T-cell (primary cell): ENCODE measurements around the gene RIPOR2. TPM values are rescaled to one million over a fixed set of nuclear protein-coding genes. Genes with fewer than 3 reads are reported as not detected.
"Not testable (repeated sequence)": the region's sequence is repeated elsewhere in the genome, so short reads cannot be mapped to it uniquely, and the experiment has no call there.

Experiments used
- ATAC-seq, 4 experiments: fragments of 200-7000 bp in 3 of 4; fragments of 150-1000 bp in 1 of 4; cut with Tn5 transposase; replicated peaks in 1 of 4; 1 replicate in 3 of 4; 2 replicates in 1 of 4; pipeline ENCODE4 v1.10.0; 2021; ENCODE audit warnings: moderate library complexity in 3 of 4, mild to moderate bottlenecking in 2 of 4, moderate number of reproducible peaks in 1 of 4
- CTCF ChIA-PET, 2 donors: fragments of 300-600 bp; sonication (Branson Sonifier 250); formaldehyde crosslinking; loops; one replicate each; lab custom pipeline; 2022; ENCODE audit warnings: antibody characterized with exemption in 2 of 2; lab: Charles Lee
- POLR2A ChIA-PET, 2 donors: fragments of 300-600 bp; sonication (Branson Sonifier 250); formaldehyde crosslinking; loops; one replicate each; lab custom pipeline; 2022; ENCODE audit warnings: antibody characterized with exemption in 2 of 2; lab: Charles Lee
- DNase-seq, 35 experiments: peaks; one replicate each; pipeline versions ENCODE4 v3.0.0 to v3.0.0-alpha.2; 2013 to 2023
- H3K27ac ChIP-seq: one replicate; pipeline ENCODE4 v1.5.1; 2013; ENCODE audit warnings: low read length
- H3K27me3 ChIP-seq, 2 experiments: replicated peaks in 1 of 2; 1 replicate in 1 of 2; 2 replicates in 1 of 2; pipeline versions ENCODE4 v1.6.1 to v1.7.0; 2013; ENCODE audit warnings: low read length in 1 of 2, mixed read lengths in 1 of 2; ENCODE audit not compliant: control insufficient read depth in 2 of 2, insufficient read depth in 2 of 2; ENCODE audit errors: extremely low read depth in 1 of 2
- H3K36me3 ChIP-seq, 2 donors: 1 replicate in 1 of 2; 2 replicates in 1 of 2; pipeline versions ENCODE4 v1.6.1 to v1.7.0; 2013; ENCODE audit warnings: low read length in 1 of 2; ENCODE audit not compliant: control insufficient read depth in 2 of 2, insufficient read depth in 1 of 2; ENCODE audit errors: extremely low read depth in 1 of 2
- H3K4me1 ChIP-seq, 2 experiments: 1 replicate in 1 of 2; 2 replicates in 1 of 2; pipeline versions ENCODE4 v1.6.1 to v1.7.0; 2013; ENCODE audit warnings: low read length in 2 of 2, mixed read lengths in 1 of 2; ENCODE audit not compliant: insufficient read depth in 2 of 2, control insufficient read depth in 1 of 2; ENCODE audit errors: extremely low read depth in 1 of 2
- H3K4me3 ChIP-seq, 2 donors: 1 replicate in 1 of 2; 2 replicates in 1 of 2; pipeline versions ENCODE4 v1.5.1 to v1.7.0; 2013; ENCODE audit warnings: mild to moderate bottlenecking in 2 of 2, low read length in 1 of 2, moderate library complexity in 1 of 2; ENCODE audit not compliant: control insufficient read depth in 1 of 2; ENCODE audit errors: extremely low read depth in 1 of 2
- H3K9me3 ChIP-seq: 2 replicates; pipeline ENCODE4 v1.7.0; 2013
- H3K27ac Mint-ChIP-seq, 2 donors: one replicate each; pipeline ENCODE4 v1.8.0; 2020 to 2021; ENCODE audit warnings: mild to moderate bottlenecking in 2 of 2, mixed read lengths in 2 of 2
- H3K27me3 Mint-ChIP-seq, 2 donors: one replicate each; pipeline ENCODE4 v1.8.0; 2021 to 2022; ENCODE audit warnings: mixed read lengths in 2 of 2
- H3K36me3 Mint-ChIP-seq: one replicate; pipeline ENCODE4 v1.8.0; 2021; ENCODE audit warnings: mixed read lengths
- H3K4me1 Mint-ChIP-seq, 3 donors: one replicate each; pipeline ENCODE4 v1.8.0; 2020 to 2022; ENCODE audit warnings: mixed read lengths in 3 of 3, mild to moderate bottlenecking in 1 of 3
- H3K4me3 Mint-ChIP-seq, 3 donors: one replicate each; pipeline ENCODE4 v1.8.0; 2020 to 2022; ENCODE audit warnings: mild to moderate bottlenecking in 3 of 3, mixed read lengths in 3 of 3, moderate library complexity in 3 of 3
- H3K9me3 Mint-ChIP-seq, 3 donors: one replicate each; pipeline ENCODE4 v1.8.0; 2020 to 2022; ENCODE audit warnings: mixed read lengths in 3 of 3
- WGBS: methylation state at CpG from one replicate; pipeline ENCODE4 v1.1.5; 2013; ENCODE audit warnings: missing lambda C conversion rate; ENCODE audit not compliant: insufficient coverage; 5-methylcytosine and 5-hydroxymethylcytosine counted together
- total RNA-seq, 35 experiments: library from RNA in 6 of 35; stranded (reverse) in 6 of 35; fragments of 120-200 nt in 1 of 35; gene quantifications; one replicate each; pipeline versions ENCODE4 v1.2.1 to v1.2.4 and lab custom pipeline; 2013 to 2026

Gene RIPOR2
- total RNA-seq, 5 donors from 2014 or later (not counting 1 experiment from before 2014, with no cell fraction given) = 381 to 480 (median 441) TPM

DNA sequence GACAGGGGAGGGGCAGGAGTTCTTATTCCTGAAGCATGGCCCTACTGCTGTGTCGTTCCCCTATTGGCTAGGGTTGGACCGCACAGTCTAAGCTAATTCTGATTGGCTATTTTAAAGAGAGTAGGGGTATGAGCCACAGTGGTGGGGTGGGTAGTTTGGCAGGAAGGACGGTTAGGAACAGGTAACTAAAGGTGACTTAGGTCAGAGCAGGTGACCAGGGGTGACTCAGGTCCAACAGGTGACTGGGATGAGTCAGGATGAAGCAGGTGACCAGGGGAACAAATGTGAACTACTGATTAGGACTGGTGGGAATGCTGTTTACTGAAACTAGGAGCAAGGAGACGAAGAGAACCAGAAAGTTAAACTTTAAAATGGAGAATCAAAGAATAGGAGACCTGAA, 58.0 kb downstream of the RIPOR2 start:
- 98% methylated on average over 4 of the region's 4 CpGs for WGBS
- H3K27ac ChIP-seq, H3K27me3 ChIP-seq, CTCF ChIA-PET, DNase-seq, H3K4me3 ChIP-seq, H3K27me3 Mint-ChIP-seq, H3K9me3 Mint-ChIP-seq, POLR2A ChIA-PET, ATAC-seq, H3K9me3 ChIP-seq: not testable (repeated sequence)
- peak overlapping the region in 1 of 3 donors; percentile 30 for H3K4me3 Mint-ChIP-seq
- peaks cover 34 to 36% of the 10 kb centered on the region in 2 experiments for H3K4me1 ChIP-seq
- H3K27ac Mint-ChIP-seq = peak overlapping the region; percentile 75 to 80
- H3K36me3 Mint-ChIP-seq = peaks cover 87% of the 10 kb centered on the region
- peaks cover 13 to 80% of the 10 kb centered on the region in 2 donors for H3K36me3 ChIP-seq
- H3K4me1 Mint-ChIP-seq = peaks cover 92 to 96% (median 93%) of the 10 kb centered on the region in 3 donors

DNA sequence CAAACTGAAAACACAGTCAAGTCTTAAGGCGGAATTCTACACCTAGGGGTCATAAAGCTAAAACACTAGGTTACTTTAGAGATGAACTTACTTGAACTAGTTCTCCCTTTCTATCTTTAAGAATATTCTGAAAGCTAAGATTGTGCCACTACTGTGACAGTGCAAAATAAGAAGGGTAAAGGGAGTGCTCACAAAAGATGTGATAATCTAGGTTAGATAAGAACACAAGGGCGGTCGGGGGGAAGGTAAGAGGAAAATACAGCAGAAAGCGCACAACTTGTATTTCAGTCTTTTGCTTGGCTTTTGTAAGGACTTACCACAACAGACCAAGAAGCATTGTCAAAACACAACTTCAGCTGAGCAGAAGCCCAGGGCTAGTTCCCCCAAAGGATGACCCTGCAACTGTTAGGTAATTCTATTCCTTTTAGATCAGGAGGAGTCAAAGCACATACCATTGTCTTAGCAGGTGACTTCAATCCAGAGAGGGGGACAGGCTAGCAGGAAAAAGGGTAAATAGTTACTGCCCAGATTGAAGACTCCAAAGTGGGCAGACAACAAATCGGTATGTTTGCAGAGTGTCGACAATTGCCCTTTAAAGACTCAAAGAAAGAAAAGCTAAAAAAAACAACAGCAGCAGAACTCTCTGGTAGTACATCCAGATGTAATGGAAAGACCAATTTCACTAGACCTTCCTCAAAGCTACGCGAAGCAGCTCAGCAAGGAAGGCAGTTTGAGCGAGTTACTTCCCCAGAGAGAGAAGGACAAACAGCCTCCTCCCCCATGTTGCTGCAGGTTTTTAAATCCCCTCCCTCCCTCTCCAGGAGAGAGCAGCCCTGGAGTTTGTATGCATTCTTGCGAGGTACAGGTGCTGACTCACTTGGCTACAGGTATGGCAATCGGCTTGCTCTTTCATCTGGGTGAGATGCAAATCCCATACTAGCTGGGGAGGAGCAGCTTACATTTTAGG, 59.0 kb downstream of the RIPOR2 start:
- Histone ChIP-seq H3K4me3 (no peak overlapping the region), H3K4me1 (peaks cover 29 to 38% of the 10 kb centered on the region in 2 experiments), H3K27ac (peak overlapping the region; percentile 19), H3K9me3 (no peaks in the 10 kb centered on the region), H3K36me3 (peaks cover 13 to 82% of the 10 kb centered on the region in 2 donors), H3K27me3 (no peaks in the 10 kb centered on the region)
- no peaks in the 10 kb centered on the region for H3K27me3 Mint-ChIP-seq
- peaks cover 86% of the 10 kb centered on the region for H3K36me3 Mint-ChIP-seq
- no CpG with 5 or more reads among the region's 11 CpGs for WGBS
- ChIA-PET CTCF (interaction anchor here in 1 of 2 donors (0.6 to 1.1 kb wide), 3 partner anchors 52 to 141 kb away, joined by 3 read pairs; no protein-coding TSS in a partner anchor), POLR2A (interaction anchor here (1.0 to 1.5 kb wide), 2 partner anchors 10 to 12 kb away, joined by 3 to 4 read pairs; no protein-coding TSS in a partner anchor)
- peak overlapping the region in 2 of 3 donors; percentile 8 to 30 for H3K4me3 Mint-ChIP-seq
- DNase-seq (no peak), ATAC-seq (peak in 1 of 4 experiments; percentile 11)
- peaks cover 90 to 92% (median 91%) of the 10 kb centered on the region in 3 donors for H3K4me1 Mint-ChIP-seq
- H3K27ac Mint-ChIP-seq = peak overlapping the region; percentile 75 to 80
- H3K9me3 Mint-ChIP-seq = peaks cover 0 to 6% (median 2%) of the 10 kb centered on the region in 3 donors

DNA sequence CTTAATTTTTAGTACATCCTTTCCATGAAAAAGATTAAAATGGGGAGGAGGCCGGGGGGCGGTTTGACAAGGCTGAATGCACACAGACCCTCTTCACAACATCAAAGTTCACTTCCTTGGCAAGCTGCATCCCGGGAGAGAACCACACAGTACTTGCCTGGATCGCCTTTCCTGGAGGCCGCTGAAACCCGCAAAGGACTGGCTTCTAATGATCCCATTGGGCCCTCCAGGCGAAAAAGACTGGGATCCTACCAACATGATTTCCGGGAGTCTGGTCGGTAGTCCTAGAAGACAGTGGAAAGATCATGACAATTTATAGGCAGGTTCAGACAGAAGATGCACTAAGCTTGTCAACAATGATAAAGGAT, 60.2 kb downstream of the RIPOR2 start:
- WGBS = 95% methylated on average over 7 of the region's 9 CpGs
- Mint-ChIP-seq H3K4me1 (peaks cover 84 to 89% (median 87%) of the 10 kb centered on the region in 3 donors), H3K27me3 (no peaks in the 10 kb centered on the region), H3K36me3 (peaks cover 82% of the 10 kb centered on the region), H3K4me3 (no peak overlapping the region), H3K9me3 (peaks cover 0 to 6% (median 2%) of the 10 kb centered on the region in 3 donors), H3K27ac (peak overlapping the region; percentile 65 to 78)
- Histone ChIP-seq H3K36me3 (peaks cover 13 to 90% of the 10 kb centered on the region in 2 donors), H3K9me3 (no peaks in the 10 kb centered on the region), H3K27ac (no peak overlapping the region), H3K4me1 (peaks cover 24 to 33% of the 10 kb centered on the region in 2 experiments), H3K27me3 (no peaks in the 10 kb centered on the region), H3K4me3 (no peak overlapping the region)
- no peak for DNase-seq
- ChIA-PET CTCF (interaction anchor here in 1 of 2 donors (1.1 kb wide), 1 partner anchor 59 kb away, joined by 3 read pairs; no protein-coding TSS in a partner anchor), POLR2A (interaction anchor here (0.6 to 1.5 kb wide), 3 partner anchors 14 to 31 kb away, joined by 4 to 5 read pairs (median 4); no protein-coding TSS in a partner anchor)
- no peak for ATAC-seq

DNA sequence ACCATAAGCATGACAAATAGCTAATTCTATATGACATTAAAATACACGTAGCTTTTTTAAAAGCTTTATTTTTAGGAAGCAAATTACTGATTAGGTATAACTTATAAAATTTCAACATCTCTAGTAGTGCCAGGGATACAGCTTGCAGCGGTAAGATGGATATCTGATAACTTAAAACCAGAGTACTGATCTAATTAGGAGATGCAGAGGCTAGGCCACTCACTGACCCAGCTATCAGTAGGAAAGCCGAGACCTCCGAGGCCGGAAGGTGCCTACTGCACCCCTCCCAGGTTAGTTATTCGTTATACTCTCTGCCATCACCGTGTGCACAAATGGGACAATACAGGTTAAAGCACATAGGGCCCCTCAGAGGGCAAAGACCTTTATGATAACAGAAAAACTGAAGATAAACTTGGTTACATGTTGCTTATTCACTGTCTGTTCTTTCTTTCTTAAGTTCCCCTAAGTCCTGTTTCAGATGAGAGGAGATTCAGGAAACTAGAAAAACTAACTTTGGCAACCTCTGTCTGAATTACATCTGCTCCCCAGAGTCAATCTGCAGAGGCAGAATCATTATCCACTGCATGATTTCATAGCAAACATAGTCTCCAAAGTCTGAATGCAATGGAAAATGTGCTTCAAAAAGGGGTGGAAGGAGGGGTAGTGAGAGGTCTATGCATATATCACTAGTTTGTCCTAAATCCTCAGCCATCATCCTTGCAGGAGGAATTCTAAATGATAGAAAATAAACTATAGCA, 60.8 kb downstream of the RIPOR2 start:
- Mint-ChIP-seq H3K36me3 (peaks cover 79% of the 10 kb centered on the region), H3K4me1 (peaks cover 80 to 89% (median 85%) of the 10 kb centered on the region in 3 donors), H3K27me3 (no peaks in the 10 kb centered on the region), H3K27ac (peak overlapping the region; percentile 87 to 90), H3K4me3 (no peak overlapping the region), H3K9me3 (peaks cover 0 to 6% (median 2%) of the 10 kb centered on the region in 3 donors)
- WGBS = no CpG with 5 or more reads among the region's 7 CpGs
- POLR2A ChIA-PET = interaction anchor here in 1 of 2 donors (0.5 to 1.5 kb wide), 4 partner anchors 14 to 33 kb away, joined by 3 to 7 read pairs (median 4); no protein-coding TSS in a partner anchor
- CTCF ChIA-PET = interaction anchor here (0.5 to 0.8 kb wide), 3 partner anchors 117 to 184 kb away, joined by 3 to 4 read pairs (median 3); no protein-coding TSS in a partner anchor
- Histone ChIP-seq H3K4me1 (peaks cover 27 to 28% of the 10 kb centered on the region in 2 experiments), H3K4me3 (no peak overlapping the region), H3K27me3 (no peaks in the 10 kb centered on the region), H3K36me3 (peaks cover 13 to 93% of the 10 kb centered on the region in 2 donors), H3K27ac (no peak overlapping the region), H3K9me3 (no peaks in the 10 kb centered on the region)
- ATAC-seq = no peak
- DNase-seq = no peak

DNA sequence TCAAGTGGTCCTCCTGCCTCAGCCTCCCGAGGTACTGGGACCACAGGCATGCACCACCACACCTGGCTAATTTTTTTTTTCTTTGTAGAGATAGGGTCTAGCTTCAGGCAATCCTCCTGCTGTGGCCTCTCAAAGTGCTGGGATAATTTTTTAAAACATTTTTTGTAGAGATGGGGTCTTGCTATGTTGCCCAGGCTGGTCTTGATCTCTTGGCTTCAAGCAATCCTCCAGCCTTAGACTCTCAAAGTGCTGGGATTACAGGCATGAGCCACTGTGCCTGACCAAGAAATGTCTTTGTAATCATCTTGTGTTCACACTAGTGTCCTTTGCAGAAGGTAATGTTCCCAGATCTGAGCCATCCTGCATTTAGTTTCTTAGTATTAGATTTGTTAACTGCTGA, 61.6 kb downstream of the RIPOR2 start:
- Mint-ChIP-seq H3K27me3 (no peaks in the 10 kb centered on the region), H3K27ac (peak overlapping the region; percentile 87 to 90), H3K4me3 (no peak overlapping the region), H3K36me3 (peaks cover 72% of the 10 kb centered on the region), H3K4me1 (peaks cover 75 to 83% (median 79%) of the 10 kb centered on the region in 3 donors), H3K9me3 (peaks cover 0 to 6% (median 2%) of the 10 kb centered on the region in 3 donors)
- DNase-seq = no peak
- CTCF ChIA-PET = interaction anchor here (0.5 to 2.3 kb wide), 4 partner anchors 60 to 183 kb away, joined by 3 to 7 read pairs (median 4); no protein-coding TSS in a partner anchor
- Histone ChIP-seq H3K27ac (no peak overlapping the region), H3K4me1 (peaks cover 21 to 26% of the 10 kb centered on the region in 2 experiments), H3K36me3 (peaks cover 6 to 93% of the 10 kb centered on the region in 2 donors), H3K9me3 (no peaks in the 10 kb centered on the region), H3K4me3 (no peak overlapping the region), H3K27me3 (no peaks in the 10 kb centered on the region)
- POLR2A ChIA-PET = interaction anchor here in 1 of 2 donors (0.6 kb wide), 1 partner anchor 34 kb away, joined by 7 read pairs; no protein-coding TSS in a partner anchor
- ATAC-seq = no peak
- no CpG with 5 or more reads among the region's 1 CpG for WGBS
